NCI-H2196 treated with DMSO at 0.1 percent for 48 hours (cell line): ENCODE results near the gene DUS4L.

Experiments used
- DNase-seq: peaks from one replicate; lab custom pipeline; 2025; ENCODE audit not compliant: unreplicated experiment; lab: John Stamatoyannopoulos, UW

DUS4L gene

DNA sequence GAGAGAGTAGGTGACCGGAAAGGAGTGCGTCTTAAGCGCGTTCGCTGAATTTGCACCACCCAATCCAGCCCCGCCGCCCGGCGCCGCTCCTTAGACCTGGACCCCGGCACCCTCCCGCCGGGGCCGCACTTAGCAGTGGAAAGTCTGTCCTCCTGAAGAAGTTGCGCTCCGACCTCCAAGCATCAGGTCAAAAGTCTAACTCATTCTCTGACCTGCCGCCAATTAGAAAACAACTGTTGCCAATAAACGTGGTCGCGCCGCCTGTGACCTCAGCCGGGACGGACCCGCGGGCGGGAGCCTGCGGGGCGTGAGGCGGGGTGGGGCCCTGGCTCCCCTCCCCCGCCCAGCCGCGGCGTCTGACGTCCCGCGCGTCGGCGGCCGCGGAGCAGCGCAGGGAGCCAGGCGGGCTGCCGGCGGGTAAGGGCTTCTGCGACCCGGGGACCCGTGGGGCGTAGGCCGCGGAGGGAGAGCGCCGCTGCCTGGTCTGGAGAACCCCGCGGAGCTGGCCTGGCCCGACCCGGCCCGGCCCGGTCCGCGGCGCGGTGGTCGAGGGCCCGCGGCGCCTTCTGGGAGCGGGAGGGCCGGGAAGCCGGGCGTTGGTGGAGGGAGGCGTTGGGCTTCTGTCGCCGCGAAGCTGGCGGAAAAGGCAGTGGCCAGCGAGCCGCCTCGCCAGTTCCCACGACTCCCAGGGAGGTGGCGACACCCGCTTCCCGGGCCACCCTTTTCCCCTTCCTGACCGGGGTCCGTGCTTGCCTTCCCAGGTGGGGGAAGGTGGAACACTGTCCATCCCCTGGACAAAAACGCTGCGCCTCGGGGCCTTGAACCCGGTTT is 16.3 kb downstream of the DUS4L start, which contains the start of gene BCAP29:
Gene BCAP29, plus strand, starts transcription at position 362 of the 831 bp plus-strand sequence. CDS start 527 bp downstream, outside the sequence.
- peak; percentile 35 for DNase-seq

DNA sequence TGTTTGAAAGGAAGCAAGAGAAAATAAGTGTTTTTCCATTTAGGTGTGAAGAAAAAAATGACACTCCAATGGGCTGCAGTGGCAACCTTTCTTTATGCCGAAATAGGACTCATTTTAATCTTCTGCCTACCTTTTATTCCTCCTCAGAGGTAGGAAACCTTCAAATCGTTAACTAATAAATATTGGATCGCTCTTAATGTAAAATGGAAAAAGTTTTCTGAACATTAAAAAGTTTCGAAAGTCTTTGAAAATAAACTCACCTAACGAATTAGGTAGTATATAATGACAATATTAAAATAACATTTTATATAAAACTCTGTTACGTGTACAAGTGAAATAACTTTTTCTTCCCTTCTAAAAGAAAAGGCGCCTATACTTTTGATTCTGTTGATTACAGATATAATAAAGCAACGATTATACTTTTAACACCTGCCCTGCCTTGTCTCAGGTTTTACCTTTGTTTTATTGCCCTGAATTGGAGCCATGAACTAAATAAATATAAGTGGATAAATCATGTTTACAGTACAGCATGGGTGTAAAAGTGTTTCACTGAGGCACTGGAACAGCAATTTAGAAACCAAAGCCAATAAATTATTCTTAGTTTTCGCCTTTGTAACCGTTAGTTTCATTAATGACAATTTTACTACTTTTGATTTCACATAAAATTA is 17.1 kb downstream of the DUS4L start:
- DNase-seq: no peak

DNA sequence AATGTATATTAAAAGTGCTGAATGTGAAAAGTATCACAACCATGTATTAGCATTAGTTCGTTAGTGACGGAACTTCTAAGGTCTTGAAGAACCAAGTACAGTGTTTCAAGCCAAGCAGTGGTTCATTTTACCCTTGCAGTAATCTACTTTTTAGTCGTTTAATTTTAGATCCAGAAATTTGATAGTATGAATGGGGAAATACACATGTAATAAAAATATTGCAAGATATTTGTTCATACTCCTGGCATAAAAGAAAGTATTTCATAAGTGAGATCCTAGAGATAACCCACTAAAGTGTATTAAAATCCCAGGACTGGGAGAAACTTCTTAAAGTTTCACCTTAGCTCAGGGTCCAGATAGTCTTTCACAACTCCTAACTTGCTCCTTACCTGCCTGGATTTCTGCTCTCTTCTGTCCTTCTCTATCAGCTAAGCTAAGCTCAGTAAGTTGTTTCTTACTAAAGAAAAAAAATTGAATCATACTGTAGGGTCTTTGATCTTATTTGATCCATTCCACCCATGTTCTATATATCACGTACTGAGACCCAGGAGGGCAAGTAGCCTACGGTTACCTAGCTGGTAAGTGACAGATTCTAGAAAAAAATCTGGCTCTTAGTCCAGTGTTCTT is 17.7 kb downstream of the DUS4L start:
- no peak for DNase-seq

DNA sequence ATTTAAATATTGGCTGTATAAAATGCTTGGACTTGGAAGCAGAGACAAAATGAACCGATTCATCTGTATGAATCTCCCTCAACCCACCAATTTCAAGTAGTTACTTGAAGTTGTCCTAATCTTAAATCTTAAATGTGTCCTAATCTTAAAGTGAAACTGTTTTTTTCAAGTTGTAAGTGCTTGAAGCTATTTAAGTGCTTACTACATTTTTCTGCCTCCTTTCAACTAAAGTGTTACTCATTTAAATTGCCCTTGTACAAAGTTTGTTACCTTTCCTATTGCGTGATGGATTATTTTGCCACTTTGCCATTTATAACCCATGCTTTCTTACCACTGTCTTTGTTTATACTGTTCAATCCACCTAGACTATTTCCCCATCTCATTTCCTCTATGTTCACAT is 19.1 kb downstream of the DUS4L start:
- DNase-seq: no peak

DNA sequence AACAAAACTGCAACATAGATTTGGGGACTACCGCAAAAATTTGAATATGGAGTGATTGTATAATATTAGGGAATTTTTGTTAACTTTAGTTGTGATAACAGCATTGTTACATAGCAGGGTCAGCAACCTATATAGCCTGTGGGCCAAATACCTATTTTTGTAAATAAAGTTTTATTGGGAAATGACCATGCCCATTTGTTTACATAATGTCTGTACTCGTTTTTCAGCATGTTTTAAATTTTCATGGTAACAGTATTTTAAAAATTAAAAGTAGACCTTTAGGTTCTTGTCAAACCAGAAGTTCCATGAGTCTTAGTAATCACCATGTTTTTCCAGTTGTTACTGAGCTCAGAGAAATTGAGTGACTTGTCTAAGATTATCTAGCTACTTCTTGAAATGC is 20.9 kb downstream of the DUS4L start:
- DNase-seq: no peak

DNA sequence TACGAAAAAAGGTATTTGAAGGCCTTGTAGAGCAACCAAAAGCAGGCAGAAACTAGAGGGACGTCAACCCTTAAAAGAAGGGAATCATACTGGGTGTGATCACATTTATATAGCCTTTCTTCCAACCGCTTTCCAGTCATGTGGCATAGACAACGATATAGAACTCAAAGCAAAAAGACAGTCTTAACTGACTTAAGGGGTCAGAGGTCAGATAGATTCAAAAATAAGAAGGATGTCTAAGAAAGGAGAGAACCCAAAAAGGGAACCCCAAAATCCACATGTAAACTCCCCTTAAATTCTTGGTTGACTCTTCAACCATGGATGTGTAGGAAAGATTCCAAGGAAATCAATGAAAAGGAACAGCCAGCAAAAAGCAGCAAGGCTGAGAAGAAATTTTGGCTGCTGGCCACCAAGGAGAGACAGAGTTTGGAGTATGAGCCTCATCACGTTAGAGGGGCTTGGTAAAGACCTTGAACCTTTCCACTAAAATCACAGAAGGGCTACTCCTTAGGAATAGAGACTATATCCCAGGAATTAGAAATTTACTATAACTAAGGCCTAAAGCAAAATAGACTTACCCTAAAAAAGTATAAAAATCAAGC is 24.9 kb downstream of the DUS4L start:
- DNase-seq: no peak

DNA sequence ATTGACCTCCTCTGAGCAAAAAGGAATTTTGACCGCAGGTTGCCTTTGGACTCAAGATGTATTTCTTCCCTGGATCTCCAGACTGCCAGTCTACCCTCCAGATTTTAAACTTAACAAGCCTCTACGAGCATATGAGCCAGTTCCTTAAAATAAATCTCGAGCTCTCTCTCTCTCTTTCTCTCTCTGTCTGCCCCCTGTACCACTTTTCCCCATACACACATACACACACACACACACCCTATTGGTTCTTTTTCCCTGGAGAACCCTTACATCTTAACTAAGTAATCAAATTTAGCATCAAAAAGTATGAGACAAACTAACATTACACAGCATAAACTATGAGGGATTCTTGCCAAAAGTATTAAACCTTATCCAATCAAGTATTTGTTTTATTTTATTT is 27.6 kb downstream of the DUS4L start:
- no peak for DNase-seq

DNA sequence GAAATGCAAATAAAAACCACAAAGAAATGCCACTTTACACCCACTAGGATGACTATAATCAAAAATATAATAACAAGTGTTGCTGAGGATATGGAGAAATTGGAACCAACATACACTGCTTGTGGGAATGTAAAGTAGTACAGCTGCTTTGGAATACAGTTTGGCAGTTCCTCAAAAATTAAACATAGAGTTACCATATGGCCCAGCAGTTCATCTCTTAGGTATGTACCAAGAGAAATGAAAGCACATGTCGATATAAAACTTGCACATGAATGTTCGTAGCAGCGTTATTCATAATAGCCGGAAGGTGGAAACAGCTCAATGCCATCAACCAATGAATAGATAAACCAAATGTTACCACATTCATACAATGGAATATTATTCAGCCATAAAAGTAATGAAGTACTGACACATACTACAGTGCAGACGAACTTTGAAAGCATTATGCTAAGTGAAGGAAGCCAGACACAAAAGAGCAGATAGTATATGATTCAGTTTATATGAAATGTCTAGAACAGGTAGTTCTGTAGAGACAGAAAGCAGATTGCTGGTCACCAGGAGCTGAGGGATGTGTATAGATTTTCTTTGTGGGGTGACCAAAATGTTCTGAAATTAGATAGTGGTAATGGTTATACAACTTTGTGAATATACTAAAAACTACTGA is 28.7 kb downstream of the DUS4L start:
- no peak for DNase-seq

DNA sequence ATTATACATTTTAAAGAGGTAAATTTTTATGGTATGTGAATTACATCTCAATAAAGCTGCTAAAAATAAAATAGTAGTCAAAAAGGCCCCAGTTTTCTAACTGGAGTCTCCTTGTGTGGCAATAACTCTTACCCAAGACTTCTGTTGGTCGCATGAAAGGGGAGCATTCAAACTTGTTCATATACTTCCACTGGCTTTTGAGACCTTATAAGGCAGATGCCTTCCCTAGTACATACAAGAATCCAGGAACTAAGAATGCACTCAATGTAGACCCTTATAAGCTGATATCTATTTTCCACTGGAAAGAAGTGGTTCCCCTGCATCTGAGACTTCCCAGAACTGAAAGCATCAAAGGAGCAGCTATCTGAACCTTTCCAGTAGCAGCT is 29.2 kb downstream of the DUS4L start:
- DNase-seq: no peak

DNA sequence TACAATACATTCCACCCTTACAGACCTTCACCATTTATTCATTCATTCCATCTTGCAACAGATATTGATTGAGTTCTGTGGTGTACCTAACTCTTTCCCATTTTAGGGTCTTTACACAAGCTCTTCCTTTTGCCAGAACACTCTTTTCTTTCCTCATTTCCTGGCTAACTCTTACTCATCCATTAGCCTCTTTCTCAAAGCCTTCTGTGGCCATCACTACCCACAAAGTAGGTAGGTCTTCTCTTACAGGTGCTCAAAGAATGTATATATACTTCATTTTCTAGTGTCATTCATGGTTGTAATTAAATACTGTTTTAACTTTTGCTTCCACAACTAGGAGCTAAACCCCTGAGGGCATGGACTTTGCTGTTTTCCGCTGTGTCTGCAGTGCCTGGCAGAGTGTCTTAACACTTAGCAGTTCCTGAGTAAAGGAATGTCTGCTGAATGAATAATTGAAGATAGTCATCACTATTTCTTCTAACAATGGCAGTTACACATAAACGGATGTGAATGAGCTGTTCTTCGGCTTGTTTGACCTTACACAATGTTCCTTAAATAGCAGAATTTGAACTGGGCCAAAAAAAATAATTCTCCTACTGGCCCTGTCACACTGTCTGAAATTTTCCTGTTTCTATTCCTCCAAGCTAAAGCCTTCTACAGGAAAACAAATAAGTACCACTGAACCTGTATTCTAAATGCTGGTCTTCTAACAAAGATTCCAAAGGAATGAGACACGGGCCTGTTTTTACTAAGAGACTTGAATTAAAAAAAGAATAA is 31.4 kb downstream of the DUS4L start:
- no peak for DNase-seq

DNA sequence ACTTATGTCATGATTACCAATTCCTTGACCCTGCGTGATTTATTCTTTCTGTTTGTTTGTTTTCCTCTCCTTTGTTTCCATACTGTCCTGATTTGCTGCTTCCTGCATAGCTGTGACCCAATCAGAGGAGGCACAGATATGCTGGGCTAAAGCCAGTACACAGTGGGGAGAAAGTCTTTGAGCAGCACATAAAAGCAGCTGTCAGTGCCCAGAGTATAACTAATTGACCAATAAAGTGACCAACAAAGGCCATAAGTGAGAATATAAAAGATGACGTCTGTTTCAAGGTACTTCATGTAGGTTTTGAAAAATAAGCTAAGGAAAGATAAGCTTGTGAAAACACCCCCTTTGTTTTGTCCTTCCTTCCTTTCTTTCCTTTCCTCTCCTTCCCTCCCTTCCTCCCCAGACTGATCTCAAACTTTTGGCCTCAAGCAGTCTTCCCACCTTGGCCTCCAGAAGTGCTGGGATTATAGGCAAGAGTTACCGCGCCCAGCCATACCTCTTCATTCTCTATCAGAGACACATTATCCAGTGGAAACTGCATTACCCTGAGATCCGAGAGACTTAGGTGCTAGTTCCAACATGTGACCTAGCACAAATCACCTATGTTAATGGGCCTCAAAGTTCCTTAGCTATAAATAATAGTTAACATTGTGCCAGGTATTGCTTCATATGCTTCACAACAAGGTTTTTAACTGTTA is 33.3 kb downstream of the DUS4L start:
- DNase-seq: peak; percentile 6

DNA sequence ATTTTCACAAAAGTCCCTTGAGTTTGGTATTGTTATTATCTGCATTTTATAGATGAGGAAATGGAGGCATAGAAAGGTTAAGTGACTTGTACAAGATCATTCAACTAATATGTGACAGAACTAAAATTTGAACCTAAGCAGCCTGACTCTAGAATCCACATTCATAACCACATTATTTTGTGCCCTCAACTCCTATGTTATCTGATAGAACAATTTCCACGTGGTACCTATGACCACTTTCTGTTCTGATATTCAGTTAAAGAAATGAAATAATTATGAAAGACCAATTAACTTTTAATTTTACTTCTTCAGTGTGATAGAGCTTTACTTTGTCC is 33.8 kb downstream of the DUS4L start:
- DNase-seq: no peak

DNA sequence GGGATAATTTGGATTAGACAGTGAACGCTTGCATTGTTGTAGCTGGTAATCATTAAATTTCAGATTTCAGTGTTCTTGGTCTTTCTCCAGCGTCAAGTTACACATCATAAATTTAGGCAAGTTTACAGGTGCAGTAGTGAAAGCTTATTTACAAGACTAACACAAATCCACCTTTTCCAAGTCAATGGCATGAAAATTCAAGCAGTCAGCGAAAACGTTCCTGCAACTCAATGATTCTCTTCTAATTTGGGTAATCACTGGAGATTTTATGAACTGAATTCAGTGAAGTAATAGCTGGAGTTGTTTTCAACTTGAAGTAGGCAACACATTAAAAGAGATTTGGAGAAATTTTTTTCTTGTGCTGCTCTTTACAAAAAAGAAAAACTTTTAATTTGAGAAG is 34.2 kb downstream of the DUS4L start:
- DNase-seq: no peak

DNA sequence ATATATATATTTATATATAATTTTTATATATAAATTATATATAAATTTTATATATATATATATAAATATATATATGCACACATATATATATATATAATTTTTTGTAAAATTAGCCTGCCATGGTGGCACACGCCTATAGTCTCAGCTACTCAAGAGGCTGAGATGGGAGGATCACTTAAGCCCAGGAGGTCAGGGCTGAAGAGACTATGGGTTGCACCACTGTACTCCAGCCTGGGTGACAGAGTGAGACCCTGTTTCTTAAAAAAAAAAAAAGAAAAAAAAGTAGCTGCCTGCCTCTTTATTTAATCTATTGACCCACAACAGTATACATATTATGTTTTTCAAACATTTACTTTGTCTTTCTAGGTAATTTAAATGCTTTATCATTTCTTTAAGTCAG is 35.5 kb downstream of the DUS4L start:
- DNase-seq: no peak

DNA sequence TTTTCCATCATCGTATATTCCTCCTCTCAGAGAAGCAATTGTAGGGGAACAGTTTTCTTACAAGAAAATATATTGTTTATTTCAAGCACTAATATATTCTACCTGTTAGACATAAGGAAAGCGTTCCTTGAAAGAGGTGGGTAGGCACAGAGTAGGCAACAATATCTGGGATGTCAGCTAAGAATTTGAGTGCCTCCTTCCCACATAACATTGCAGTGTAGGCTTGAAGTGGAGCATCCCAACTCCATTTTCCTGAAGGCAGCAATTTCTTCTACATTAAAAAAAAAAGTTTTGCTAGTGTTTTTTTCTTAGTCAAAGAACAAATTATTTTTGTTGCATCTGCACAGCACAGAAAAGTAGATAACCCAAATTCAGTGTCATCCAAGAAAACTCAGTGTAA is 37.0 kb downstream of the DUS4L start:
- DNase-seq: no peak

DNA sequence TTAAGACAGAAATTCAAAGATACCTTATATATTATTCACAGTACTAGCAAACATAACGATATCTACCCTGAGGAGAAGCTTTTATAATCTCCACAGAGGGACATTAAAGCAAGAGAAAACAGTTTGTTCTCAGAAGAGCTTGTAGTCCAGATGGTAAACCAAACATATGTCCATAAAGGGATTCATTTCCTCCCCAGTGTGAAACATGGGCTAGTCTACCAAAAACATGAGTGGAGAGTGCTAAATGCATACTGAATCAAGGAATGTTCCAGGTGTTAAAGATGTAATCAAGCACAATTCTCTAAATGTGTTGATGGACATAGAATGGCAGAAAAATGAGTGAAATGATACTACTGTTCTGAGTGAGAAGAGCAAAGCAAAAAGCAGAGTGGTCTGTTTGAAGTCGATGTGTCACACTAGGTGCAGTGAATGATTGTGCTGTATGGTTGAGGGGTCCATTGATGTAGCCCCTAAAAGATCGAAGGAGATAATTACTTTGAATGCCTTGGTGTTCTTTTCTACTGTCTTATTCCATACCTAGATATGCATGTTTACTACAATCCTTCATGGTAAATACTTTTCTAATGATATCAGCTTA is 41.5 kb downstream of the DUS4L start:
- DNase-seq: no peak

DNA sequence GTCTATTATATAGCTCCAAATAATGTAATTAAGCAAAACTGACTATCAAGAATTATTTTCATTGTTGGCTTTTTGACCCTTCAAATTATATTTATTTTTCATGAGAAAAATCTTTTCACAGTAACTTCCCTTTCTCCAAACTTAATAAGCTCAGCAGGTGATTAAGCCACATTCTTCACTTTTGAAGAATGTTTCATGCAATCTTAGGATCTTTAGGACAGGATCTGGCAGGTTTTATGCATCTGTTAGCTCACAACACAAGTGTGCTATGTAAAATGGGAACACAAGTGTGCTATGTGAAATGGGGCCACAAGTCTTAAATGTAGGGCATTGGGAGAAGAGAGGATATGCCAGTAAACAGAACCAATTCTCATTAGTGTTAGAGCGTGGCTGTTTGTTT is 42.5 kb downstream of the DUS4L start:
- no peak for DNase-seq

DNA sequence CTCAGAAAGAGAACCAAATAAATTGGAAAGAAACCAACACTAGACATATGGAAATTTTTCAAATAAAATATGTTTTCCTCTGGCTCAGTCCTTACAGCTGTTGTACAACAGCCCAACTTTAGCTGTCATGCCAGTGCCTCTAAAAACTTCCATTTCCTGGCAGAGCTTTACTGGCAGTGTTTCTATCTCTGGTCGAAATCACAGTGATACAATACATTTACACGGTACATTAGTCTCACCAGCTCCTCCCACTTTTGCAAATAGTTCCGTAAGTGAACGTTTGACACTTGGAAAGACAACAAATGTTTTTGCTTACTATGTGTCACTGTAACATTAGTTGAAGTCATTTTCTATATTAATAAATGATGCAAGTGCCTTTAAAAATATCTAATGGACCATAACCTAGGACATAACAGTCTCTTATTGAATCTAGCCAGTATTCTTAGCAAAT is 46.1 kb downstream of the DUS4L start:
- DNase-seq: no peak

DNA sequence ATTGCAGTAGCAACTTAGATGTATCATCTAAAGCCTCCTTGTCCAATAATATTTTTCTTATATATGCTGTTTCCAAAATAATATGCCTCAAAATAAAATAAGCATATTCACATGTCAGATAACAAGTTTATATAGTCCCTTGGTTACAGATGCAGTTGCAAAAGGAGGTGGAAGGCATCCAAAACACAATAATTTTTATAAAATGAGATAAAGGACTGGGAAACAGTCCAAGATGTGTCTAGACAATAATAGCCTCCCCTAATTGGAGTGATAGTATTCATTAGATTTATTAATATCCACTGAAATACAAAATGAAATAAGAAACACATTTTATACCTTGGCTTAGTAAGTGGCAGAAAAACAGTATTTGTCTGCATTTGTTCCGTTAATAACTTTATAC is 46.6 kb downstream of the DUS4L start:
- DNase-seq: no peak
